Body of pancreas (tissue), 4 donors: ENCODE measurements around the gene RAB44.

ENCODE experiments used
- CTCF ChIP-seq, 7 experiments: fragments of 450-650 bp in 4 of 7; fragments of 200-600 bp in 3 of 7; sonication (generic) in 3 of 7; IDR thresholded peaks; one replicate each; pipeline ENCODE4 v1.5.1; 2016 to 2019; ENCODE audit warnings: antibody characterized with exemption in 7 of 7
- POLR2A ChIP-seq, 3 donors: fragments of 450-650 bp; IDR thresholded peaks; one replicate each; pipeline ENCODE4 v1.6.1; 2016; ENCODE audit warnings: antibody characterized with exemption in 3 of 3, mild to moderate bottlenecking in 2 of 3

GRCh38 chr6:36735110-36736071 lies 37.8 kb downstream of the RAB44 start:
- TF ChIP-seq POLR2A (IDR thresholded peaks at IDR 0.05) (no peak), CTCF (IDR thresholded peaks at IDR 0.05) (peak in 1 of 7 experiments; percentile 6)
